SK-N-SH (cell line): ENCODE results near the gene CD79A. TPM values are rescaled to one million over a fixed set of nuclear protein-coding genes. Genes with fewer than 3 reads are reported as not detected.
A peak's percentile ranks its signal among the peaks of the same experiment; 100 is the strongest.

Source experiments
- CTCF ChIA-PET: fragments of 300-600, 350-600 bp; formaldehyde crosslinking; extraction: SDS; loops from one replicate; lab custom pipeline; 2021; lab: Yijun Ruan, JAX
- POLR2A ChIA-PET: fragments of 350-600 bp; sonication (Branson Sonifier 250); formaldehyde crosslinking; extraction: SDS; loops from one replicate; lab custom pipeline; 2020; ENCODE audit warnings: antibody characterized with exemption, inconsistent platforms; lab: Yijun Ruan, JAX
- DNase-seq: peaks from one replicate; pipeline ENCODE4 v3.0.0; 2012
- H2AFZ ChIP-seq: fragments of 200-600 bp; sonication (generic); 2 replicates; pipeline ENCODE4 v1.8.1; 2016; ENCODE audit warnings: antibody characterized with exemption, mild to moderate bottlenecking, low read depth
- H3F3A ChIP-seq: fragments of 200-600 bp; sonication (generic); replicated peaks from 2 replicates; pipeline ENCODE3; 2016; ENCODE audit warnings: antibody characterized with exemption, mild to moderate bottlenecking; ENCODE audit not compliant: insufficient read depth
- H3K27ac ChIP-seq, 2 experiments: fragments of 200-500 bp in 1 of 2; fragments of 200-600 bp in 1 of 2; sonication (Bioruptor generic) in 1 of 2; sonication (generic), shearing (Covaris generic) in 1 of 2; 2 replicates each; pipeline versions ENCODE4 v1.5.1 to v1.6.1; 2014 to 2016; ENCODE audit warnings: low read depth in 2 of 2, inconsistent platforms in 1 of 2, low read length in 1 of 2, mild to moderate bottlenecking in 1 of 2, mixed read lengths in 1 of 2
- H3K27me3 ChIP-seq: fragments of 200-600 bp; sonication (generic), shearing (Covaris generic); 2 replicates; pipeline ENCODE4 v1.6.1; 2016; ENCODE audit warnings: mixed run types; ENCODE audit not compliant: insufficient read depth
- H3K36me3 ChIP-seq, 2 experiments: fragments of 200-500 bp in 1 of 2; fragments of 200-600 bp in 1 of 2; sonication (Bioruptor generic) in 1 of 2; sonication (generic) in 1 of 2; replicated peaks in 1 of 2; 2 replicates each; pipeline versions ENCODE3 to v1.5.1; 2014 to 2016; ENCODE audit warnings: low read length in 1 of 2, mild to moderate bottlenecking in 1 of 2; ENCODE audit not compliant: insufficient read depth in 2 of 2, control insufficient read depth in 1 of 2
- H3K4me1 ChIP-seq, 2 experiments: fragments of 200-500 bp in 1 of 2; fragments of 200-600 bp in 1 of 2; sonication (Bioruptor generic) in 1 of 2; sonication (generic), shearing (Covaris generic) in 1 of 2; 2 replicates each; pipeline versions ENCODE4 v1.5.1 to v1.6.1; 2014 to 2016; ENCODE audit warnings: low read depth in 1 of 2, low read length in 1 of 2, mixed run types in 1 of 2; ENCODE audit not compliant: insufficient read depth in 2 of 2, control insufficient read depth in 1 of 2
- H3K4me2 ChIP-seq: fragments of 200-600 bp; sonication (generic), shearing (Covaris generic); 2 replicates; pipeline ENCODE4 v1.6.1; 2017; ENCODE audit warnings: mixed run types
- H3K4me3 ChIP-seq, 2 experiments: fragments of 200-500 bp in 1 of 2; fragments of 200-600 bp in 1 of 2; sonication (Bioruptor generic) in 1 of 2; sonication (generic), shearing (Covaris generic) in 1 of 2; 2 replicates each; pipeline versions ENCODE4 v1.5.1 to v1.8.1; 2014 to 2016; ENCODE audit warnings: low read depth in 2 of 2, inconsistent platforms in 1 of 2, low read length in 1 of 2, mild to moderate bottlenecking in 1 of 2, mixed read lengths in 1 of 2, moderate library complexity in 1 of 2
- H3K79me2 ChIP-seq: fragments of 200-600 bp; sonication (generic); 2 replicates; pipeline ENCODE4 v1.8.1; 2017; ENCODE audit warnings: mild to moderate bottlenecking; ENCODE audit not compliant: insufficient read depth
- H3K9ac ChIP-seq: fragments of 200-600 bp; sonication (generic); 2 replicates; pipeline ENCODE4 v1.6.1; 2017; ENCODE audit warnings: mixed run types
- H3K9me2 ChIP-seq: fragments of 200-600 bp; sonication (generic); 2 replicates; pipeline ENCODE4 v1.6.1; 2017; ENCODE audit warnings: mixed run types
- H3K9me3 ChIP-seq: fragments of 200-600 bp; sonication (generic); 2 replicates; pipeline ENCODE4 v1.6.1; 2017; ENCODE audit warnings: mixed run types, mild to moderate bottlenecking, moderate library complexity
- H4K20me1 ChIP-seq: fragments of 200-600 bp; sonication (generic); 2 replicates; pipeline ENCODE4 v1.6.1; 2017; ENCODE audit warnings: mild to moderate bottlenecking, mixed run types; ENCODE audit not compliant: insufficient read depth
- CHD2 ChIP-seq: fragments of 150-350 bp; IDR thresholded peaks from 2 replicates; pipeline ENCODE4 v1.6.1; 2018; ENCODE audit warnings: low read length; ENCODE audit not compliant: partially characterized antibody
- EZH2phosphoT487 ChIP-seq: fragments of 200-600 bp; sonication (generic); IDR thresholded peaks from 2 replicates; pipeline ENCODE4 v1.6.1; 2017; ENCODE audit warnings: low read depth, mixed run types, mild to moderate bottlenecking, antibody characterized with exemption, moderate library complexity, borderline replicate concordance
- FOSL2 ChIP-seq: IDR thresholded peaks from 2 replicates; pipeline ENCODE4 v1.4.0; 2012; ENCODE audit warnings: low read depth, mild to moderate bottlenecking, moderate library complexity, borderline replicate concordance
- GATA2 ChIP-seq: sonication (generic); formaldehyde crosslinking; IDR thresholded peaks from 2 replicates; pipeline ENCODE4 v1.5.0; 2020; ENCODE audit warnings: mild to moderate bottlenecking, missing genetic modification reagents
- IRF3 ChIP-seq: fragments of 150-350 bp; IDR thresholded peaks from 2 replicates; pipeline ENCODE4 v1.6.1; 2016; ENCODE audit warnings: mild to moderate bottlenecking, low read depth, low read length
- MEF2A ChIP-seq: IDR thresholded peaks from 2 replicates; pipeline ENCODE4 v1.4.0; 2012; ENCODE audit warnings: low read depth, borderline replicate concordance
- NFIC ChIP-seq: IDR thresholded peaks from 2 replicates; pipeline ENCODE4 v1.4.0; 2012; ENCODE audit warnings: borderline replicate concordance
- NRF1 ChIP-seq: IDR thresholded peaks from 2 replicates; pipeline ENCODE4 v1.6.1; 2012; ENCODE audit warnings: low read depth, mild to moderate bottlenecking, low read length
- RAD21 ChIP-seq: IDR thresholded peaks from 2 replicates; pipeline ENCODE4 v1.6.1; 2012; ENCODE audit warnings: mild to moderate bottlenecking, low read length
- RCOR1 ChIP-seq: fragments of 150-350 bp; IDR thresholded peaks from 2 replicates; pipeline ENCODE4 v1.6.1; 2017; ENCODE audit warnings: antibody characterized with exemption, low read length
- RXRA ChIP-seq: IDR thresholded peaks from 2 replicates; pipeline ENCODE4 v1.4.0; 2012; ENCODE audit warnings: low read depth, mild to moderate bottlenecking, borderline replicate concordance
- SIN3A ChIP-seq: IDR thresholded peaks from 2 replicates; pipeline ENCODE4 v1.6.1; 2012; ENCODE audit warnings: low read depth, mild to moderate bottlenecking, low read length, moderate library complexity, borderline replicate concordance
- SMC3 ChIP-seq: IDR thresholded peaks from 2 replicates; pipeline ENCODE4 v1.6.1; 2012; ENCODE audit warnings: low read depth, low read length, improper control_type of control experiment
- TAF1 ChIP-seq: IDR thresholded peaks from 2 replicates; pipeline ENCODE4 v1.6.1; 2012; ENCODE audit warnings: low read depth, mild to moderate bottlenecking, low read length, moderate library complexity, borderline replicate concordance
- TCF12 ChIP-seq: IDR thresholded peaks from 2 replicates; pipeline ENCODE4 v1.4.0; 2012
- TEAD4 ChIP-seq: IDR thresholded peaks from 2 replicates; pipeline ENCODE4 v1.4.0; 2012; ENCODE audit warnings: mild to moderate bottlenecking, borderline replicate concordance; ENCODE audit not compliant: insufficient read depth
- USF1 ChIP-seq: IDR thresholded peaks from 2 replicates; pipeline ENCODE4 v1.4.0; 2012; ENCODE audit warnings: low read depth, borderline replicate concordance
- WGBS: methylation state at CpG from one replicate; pipeline ENCODE4 v1.1.6; 2017; ENCODE audit warnings: low lambda C conversion rate; 5-methylcytosine and 5-hydroxymethylcytosine counted together
- polyA plus RNA-seq, 3 experiments: library from polyadenylated mRNA; depleted of rRNA; stranded (reverse); fragments of >200 nt; gene quantifications; 2 replicates each; pipeline ENCODE4 v1.2.3, GENCODE V29; 2012
- TF ChIP-seq, protein P1 (sequence below): IDR thresholded peaks from 2 replicates; pipeline ENCODE4 v1.6.1; 2012; ENCODE audit warnings: mild to moderate bottlenecking, low read depth, low read length, moderate library complexity
- TF ChIP-seq, protein P2 (sequence below): IDR thresholded peaks from 2 replicates; pipeline ENCODE4 v1.4.0; 2012; ENCODE audit warnings: low read depth

The CD79A gene
- polyA plus RNA-seq, 1 of the 3 experiments (the other 2 are of a cell fraction), result 0.20 TPM

DNA sequence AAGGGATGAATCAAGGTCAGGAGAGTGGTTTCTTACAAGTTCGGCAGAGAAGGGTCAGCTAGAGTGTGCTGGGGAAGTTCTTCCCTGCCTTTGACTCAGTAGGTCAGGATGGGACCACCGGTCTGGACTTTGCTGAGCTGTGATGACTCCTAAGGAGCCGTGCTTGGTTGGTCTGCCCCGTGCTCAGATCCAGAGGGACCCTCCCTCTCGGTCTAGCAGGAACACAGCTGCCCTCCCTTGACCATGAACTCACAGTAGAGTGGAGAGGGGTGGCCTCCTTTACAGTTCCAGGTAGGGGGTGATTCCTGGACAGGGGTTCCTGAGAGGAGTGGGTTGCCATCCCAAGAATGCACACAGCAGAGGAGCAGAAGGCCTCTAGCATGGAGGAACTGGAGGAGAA lies 12.7 kb upstream of the CD79A start:
- no peak overlapping the region for H3K27ac ChIP-seq
- H4K20me1 ChIP-seq, result peaks cover 82% of the 10 kb centered on the region
- TF ChIP-seq USF1 (no peak), RXRA (no peak), TCF12 (no peak), RCOR1 (no peak), NRF1 (no peak), SMC3 (no peak), TAF1 (no peak), TEAD4 (no peak), RAD21 (no peak), GATA2 (CRISPR knock-in tag) (no peak), CHD2 (no peak), FOSL2 (no peak)
- TF ChIP-seq, protein P1, sequence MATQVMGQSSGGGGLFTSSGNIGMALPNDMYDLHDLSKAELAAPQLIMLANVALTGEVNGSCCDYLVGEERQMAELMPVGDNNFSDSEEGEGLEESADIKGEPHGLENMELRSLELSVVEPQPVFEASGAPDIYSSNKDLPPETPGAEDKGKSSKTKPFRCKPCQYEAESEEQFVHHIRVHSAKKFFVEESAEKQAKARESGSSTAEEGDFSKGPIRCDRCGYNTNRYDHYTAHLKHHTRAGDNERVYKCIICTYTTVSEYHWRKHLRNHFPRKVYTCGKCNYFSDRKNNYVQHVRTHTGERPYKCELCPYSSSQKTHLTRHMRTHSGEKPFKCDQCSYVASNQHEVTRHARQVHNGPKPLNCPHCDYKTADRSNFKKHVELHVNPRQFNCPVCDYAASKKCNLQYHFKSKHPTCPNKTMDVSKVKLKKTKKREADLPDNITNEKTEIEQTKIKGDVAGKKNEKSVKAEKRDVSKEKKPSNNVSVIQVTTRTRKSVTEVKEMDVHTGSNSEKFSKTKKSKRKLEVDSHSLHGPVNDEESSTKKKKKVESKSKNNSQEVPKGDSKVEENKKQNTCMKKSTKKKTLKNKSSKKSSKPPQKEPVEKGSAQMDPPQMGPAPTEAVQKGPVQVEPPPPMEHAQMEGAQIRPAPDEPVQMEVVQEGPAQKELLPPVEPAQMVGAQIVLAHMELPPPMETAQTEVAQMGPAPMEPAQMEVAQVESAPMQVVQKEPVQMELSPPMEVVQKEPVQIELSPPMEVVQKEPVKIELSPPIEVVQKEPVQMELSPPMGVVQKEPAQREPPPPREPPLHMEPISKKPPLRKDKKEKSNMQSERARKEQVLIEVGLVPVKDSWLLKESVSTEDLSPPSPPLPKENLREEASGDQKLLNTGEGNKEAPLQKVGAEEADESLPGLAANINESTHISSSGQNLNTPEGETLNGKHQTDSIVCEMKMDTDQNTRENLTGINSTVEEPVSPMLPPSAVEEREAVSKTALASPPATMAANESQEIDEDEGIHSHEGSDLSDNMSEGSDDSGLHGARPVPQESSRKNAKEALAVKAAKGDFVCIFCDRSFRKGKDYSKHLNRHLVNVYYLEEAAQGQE, result no peak
- H2AFZ ChIP-seq, result no peak overlapping the region
- H3K27me3 ChIP-seq, result no peaks in the 10 kb centered on the region
- peak overlapping the region; percentile 10; the same call in 1 of the 2 replicates for H3K9ac ChIP-seq
- peak overlapping the region; percentile 11; the same call in 1 of the 2 replicates for H3K4me2 ChIP-seq
- 0 out of 4 replicates have a peak overlapping the region, but pooled peaks of 1 of the 2 experiments have one; percentile 27 for H3K4me3 ChIP-seq
- H3K9me2 ChIP-seq, result no peaks in the 10 kb centered on the region
- DNase-seq, result no peak
- H3K9me3 ChIP-seq, result no peaks in the 10 kb centered on the region
- CTCF ChIA-PET, result interaction anchor here (0.9 to 4.5 kb wide), 3 partner anchors 9 to 86 kb away, joined by 4 to 34 read pairs (median 6); no protein-coding TSS in a partner anchor
- WGBS, result 90% methylated on average over 3 of the region's 5 CpGs
- H3K36me3 ChIP-seq, result peaks cover 68 to 82% of the 10 kb centered on the region in 2 experiments
- peaks cover 36 to 38% of the 10 kb centered on the region in 2 experiments for H3K4me1 ChIP-seq
- H3F3A ChIP-seq, result peaks cover 55% of the 10 kb centered on the region
- H3K79me2 ChIP-seq, result peaks cover 85% of the 10 kb centered on the region
- POLR2A ChIA-PET, result interaction anchor here (0.6 kb wide), 1 partner anchor 166 kb away, joined by 3 read pairs; no protein-coding TSS in a partner anchor

GRCh38 chr19:41866284-41866683 lies 10.8 kb upstream of the CD79A start:
- Histone ChIP-seq H3K9me2 (no peaks in the 10 kb centered on the region), H3K27me3 (no peaks in the 10 kb centered on the region), H3K9me3 (no peaks in the 10 kb centered on the region), H3K9ac (no peak overlapping the region), H4K20me1 (peaks cover 100% of the 10 kb centered on the region), H3K27ac (no peak overlapping the region; a peak in 1 of 4 replicates), H3F3A (peaks cover 72% of the 10 kb centered on the region), H2AFZ (no peak overlapping the region), H3K4me1 (peaks cover 32 to 37% of the 10 kb centered on the region in 2 experiments), H3K4me2 (no peak overlapping the region), H3K36me3 (peaks cover 80 to 87% of the 10 kb centered on the region in 2 experiments), H3K79me2 (peaks cover 72% of the 10 kb centered on the region), H3K4me3 (no peak overlapping the region)
- ChIA-PET CTCF (interaction anchor here (0.7 to 4.5 kb wide), 3 partner anchors 7 to 132 kb away, joined by 3 to 34 read pairs (median 3); no protein-coding TSS in a partner anchor), POLR2A (no interaction called here)
- 89% methylated on average over 3 of the region's 3 CpGs for WGBS
- DNase-seq, result peak; percentile 15
- TF ChIP-seq CHD2 (no peak), SIN3A (no peak), EZH2phosphoT487 (no peak), NFIC (no peak), RCOR1 (no peak), USF1 (no peak), IRF3 (no peak), RXRA (no peak), MEF2A (no peak), NRF1 (no peak)
- TF ChIP-seq, protein P2, sequence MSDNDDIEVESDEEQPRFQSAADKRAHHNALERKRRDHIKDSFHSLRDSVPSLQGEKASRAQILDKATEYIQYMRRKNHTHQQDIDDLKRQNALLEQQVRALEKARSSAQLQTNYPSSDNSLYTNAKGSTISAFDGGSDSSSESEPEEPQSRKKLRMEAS, result no peak
